Activated naive CD4-positive, alpha-beta T cell treated with anti-CD3 and anti-CD28 coated beads, Interleukin-2, amount 50 U/mL, for 24 hours (primary cell): Measurements from ENCODE around the gene DOCK10.

Experiments used
- H3K27ac Mint-ChIP-seq: one replicate; pipeline ENCODE4 v1.8.0; 2021; ENCODE audit warnings: mild to moderate bottlenecking, mixed read lengths
- H3K27me3 Mint-ChIP-seq: one replicate; pipeline ENCODE4 v1.8.0; 2021; ENCODE audit warnings: mixed read lengths
- H3K36me3 Mint-ChIP-seq: one replicate; pipeline ENCODE4 v1.8.0; 2021; ENCODE audit warnings: mixed read lengths
- H3K4me1 Mint-ChIP-seq: one replicate; pipeline ENCODE4 v1.8.0; 2021; ENCODE audit warnings: mixed read lengths
- H3K4me3 Mint-ChIP-seq: one replicate; pipeline ENCODE4 v1.8.0; 2021; ENCODE audit warnings: mild to moderate bottlenecking, mixed read lengths
- H3K9me3 Mint-ChIP-seq: one replicate; pipeline ENCODE4 v1.8.0; 2021; ENCODE audit warnings: mixed read lengths

DOCK10 gene

GRCh38 chr2:224982910-224983711 is 59.2 kb downstream of the DOCK10 start:
- no peaks in the 10 kb centered on the region for H3K27me3 Mint-ChIP-seq
- H3K4me3 Mint-ChIP-seq, result peak overlapping the region; percentile 75
- peaks cover 16% of the 10 kb centered on the region for H3K36me3 Mint-ChIP-seq
- no peaks in the 10 kb centered on the region for H3K9me3 Mint-ChIP-seq
- peak overlapping the region; percentile 98 for H3K27ac Mint-ChIP-seq
- H3K4me1 Mint-ChIP-seq, result peaks cover 90% of the 10 kb centered on the region

GRCh38 chr2:224982226-224982625 is 60.0 kb downstream of the DOCK10 start:
- Mint-ChIP-seq H3K36me3 (peaks cover 17% of the 10 kb centered on the region), H3K27ac (no peak overlapping the region), H3K4me3 (no peak overlapping the region), H3K27me3 (no peaks in the 10 kb centered on the region), H3K4me1 (peaks cover 90% of the 10 kb centered on the region), H3K9me3 (no peaks in the 10 kb centered on the region)

GRCh38 chr2:224976629-224977525 is 65.4 kb downstream of the DOCK10 start:
- Mint-ChIP-seq H3K4me1 (peaks cover 84% of the 10 kb centered on the region), H3K9me3 (no peaks in the 10 kb centered on the region)

DNA sequence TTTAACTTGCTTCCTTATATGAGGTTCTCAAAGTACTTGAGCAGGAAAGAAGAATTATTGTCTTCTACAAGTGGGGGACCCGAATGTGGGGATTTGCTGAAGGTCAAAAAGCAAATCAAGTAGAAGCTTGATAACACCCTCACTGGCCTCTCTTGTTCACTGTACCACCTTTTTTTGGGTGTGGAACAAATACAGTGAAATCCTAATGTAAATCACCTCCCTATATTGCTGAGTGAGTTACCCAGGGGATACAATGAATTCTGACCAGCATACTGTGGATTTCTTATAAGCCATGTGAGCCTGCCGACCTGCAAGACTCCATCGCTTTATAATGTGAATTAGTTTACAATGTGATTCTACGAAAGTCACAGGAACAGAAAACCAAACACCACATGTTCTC is 66.5 kb downstream of the DOCK10 start:
- H3K27ac Mint-ChIP-seq, result peak overlapping the region; percentile 59

More at GRCh38 chr2:224976629-224977525, 65.4 kb downstream of the DOCK10 start:
- Mint-ChIP-seq H3K36me3 (peaks cover 13% of the 10 kb centered on the region), H3K27ac (peak overlapping the region; percentile 70), H3K4me3 (no peak overlapping the region), H3K27me3 (no peaks in the 10 kb centered on the region)

DNA sequence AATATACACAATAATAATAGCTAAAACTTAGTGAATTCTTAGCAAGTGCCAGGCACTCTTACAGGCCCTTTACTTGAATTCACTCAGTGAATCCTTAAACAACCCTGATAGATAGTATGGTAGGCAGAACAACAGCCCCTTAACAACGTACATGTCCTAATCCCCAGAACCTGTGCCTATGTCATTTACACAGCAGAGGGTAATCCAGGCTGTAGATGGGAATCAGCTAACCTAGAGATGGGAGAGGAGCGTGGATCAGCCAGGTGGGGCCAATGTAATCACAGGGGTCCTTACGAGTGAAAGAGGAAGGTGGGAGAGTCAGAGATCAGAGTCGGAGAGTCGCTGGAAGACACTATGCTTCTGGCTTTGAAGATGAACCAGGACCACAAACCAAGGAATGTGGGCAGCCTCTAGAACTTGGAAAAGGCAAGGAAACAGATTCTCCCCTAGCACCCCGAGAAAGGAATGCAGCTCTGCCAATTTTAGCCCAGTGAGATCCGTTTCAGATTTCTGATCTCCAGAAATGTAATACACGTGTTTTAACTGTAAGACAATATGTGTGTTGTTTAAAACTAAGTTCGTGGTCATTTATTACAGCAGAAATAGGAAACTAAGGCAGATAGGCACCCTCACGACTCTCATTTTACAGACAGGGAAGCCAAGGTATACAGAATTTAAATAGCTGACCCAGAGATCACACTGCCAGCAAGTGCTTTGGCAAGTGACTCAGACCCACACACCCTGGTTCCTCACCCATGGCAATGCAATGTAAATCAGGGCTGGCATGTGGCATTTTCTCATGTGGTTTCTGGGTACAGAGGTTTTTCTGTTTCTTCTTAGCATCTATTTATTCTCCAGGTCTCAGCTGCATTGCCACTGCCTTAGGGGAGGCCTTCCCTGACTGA is 68.9 kb downstream of the DOCK10 start:
- H3K27me3 Mint-ChIP-seq, result no peaks in the 10 kb centered on the region
- peak overlapping the region; percentile 13 for H3K27ac Mint-ChIP-seq
- H3K36me3 Mint-ChIP-seq, result peaks cover 8% of the 10 kb centered on the region
- H3K4me3 Mint-ChIP-seq, result no peak overlapping the region
- no peaks in the 10 kb centered on the region for H3K9me3 Mint-ChIP-seq
- H3K4me1 Mint-ChIP-seq, result peaks cover 92% of the 10 kb centered on the region

More for the DNA sequence above, 66.5 kb downstream of the DOCK10 start:
- Mint-ChIP-seq H3K9me3 (no peaks in the 10 kb centered on the region), H3K4me3 (no peak overlapping the region), H3K4me1 (peaks cover 84% of the 10 kb centered on the region), H3K36me3 (peaks cover 13% of the 10 kb centered on the region), H3K27me3 (no peaks in the 10 kb centered on the region)

DNA sequence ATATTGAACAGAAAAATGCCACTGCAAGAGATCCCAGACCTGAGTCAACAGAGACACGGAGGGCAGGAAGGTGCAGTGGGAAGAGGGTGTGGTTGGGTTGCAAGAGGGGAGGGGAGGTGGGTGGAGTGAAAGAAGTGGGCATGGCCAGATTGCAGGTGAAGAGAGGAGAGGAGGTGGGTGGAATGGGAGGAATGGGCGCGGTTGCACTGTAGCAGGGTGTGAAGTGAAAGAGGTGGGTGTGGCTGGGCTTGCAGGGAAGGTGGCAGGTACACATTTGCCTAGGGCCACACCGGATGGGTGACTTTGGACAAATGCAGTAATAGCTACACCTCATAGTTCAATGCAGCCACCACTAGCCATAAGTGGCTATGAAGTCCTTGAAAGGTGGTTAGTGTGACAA is 71.1 kb downstream of the DOCK10 start:
- no peaks in the 10 kb centered on the region for H3K27me3 Mint-ChIP-seq
- no peak overlapping the region for H3K4me3 Mint-ChIP-seq
- H3K9me3 Mint-ChIP-seq, result no peaks in the 10 kb centered on the region
- peak overlapping the region; percentile 38 for H3K27ac Mint-ChIP-seq
- peaks cover 84% of the 10 kb centered on the region for H3K4me1 Mint-ChIP-seq
- peaks cover 6% of the 10 kb centered on the region for H3K36me3 Mint-ChIP-seq

- no peaks in the 10 kb centered on the region for H3K27me3 Mint-ChIP-seq
- H3K36me3 Mint-ChIP-seq, result peaks cover 6% of the 10 kb centered on the region
- H3K4me1 Mint-ChIP-seq, result peaks cover 84% of the 10 kb centered on the region
- H3K9me3 Mint-ChIP-seq, result no peaks in the 10 kb centered on the region
- H3K27ac Mint-ChIP-seq, result peak overlapping the region; percentile 68
- H3K4me3 Mint-ChIP-seq, result peak overlapping the region; percentile 56
Observed at GRCh38 chr2:224970311-224970710, 72.0 kb downstream of the DOCK10 start.

- peak overlapping the region; percentile 96 for H3K27ac Mint-ChIP-seq
- H3K4me3 Mint-ChIP-seq, result peak overlapping the region; percentile 56
- H3K4me1 Mint-ChIP-seq, result peaks cover 84% of the 10 kb centered on the region
- H3K36me3 Mint-ChIP-seq, result peaks cover 6% of the 10 kb centered on the region
- H3K27me3 Mint-ChIP-seq, result no peaks in the 10 kb centered on the region
- H3K9me3 Mint-ChIP-seq, result no peaks in the 10 kb centered on the region
Observed at GRCh38 chr2:224969633-224970260, 72.5 kb downstream of the DOCK10 start.

DNA sequence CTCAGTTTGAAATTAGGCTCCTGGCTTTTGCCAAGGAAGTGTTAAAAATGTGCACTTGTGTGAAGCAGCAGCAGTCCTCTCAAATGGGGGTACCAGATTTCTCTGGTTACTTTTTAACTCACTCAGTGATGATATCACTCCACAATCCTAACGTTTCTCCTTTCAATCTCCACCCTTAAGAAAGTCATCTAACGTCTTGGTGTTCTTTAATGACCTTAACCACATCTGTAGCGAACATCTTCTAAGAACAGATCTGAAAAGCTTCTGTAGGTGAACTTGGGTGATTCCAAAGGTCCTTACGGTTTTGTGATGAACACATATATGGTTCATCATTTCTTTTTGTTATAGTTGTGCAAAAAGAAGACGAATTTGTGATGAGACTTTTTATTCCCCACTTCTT is 73.2 kb downstream of the DOCK10 start:
- peak overlapping the region; percentile 56 for H3K4me3 Mint-ChIP-seq

GRCh38 chr2:224968051-224968450 is 74.2 kb downstream of the DOCK10 start:
- peaks cover 83% of the 10 kb centered on the region for H3K4me1 Mint-ChIP-seq
- H3K27me3 Mint-ChIP-seq, result no peaks in the 10 kb centered on the region
- peak overlapping the region; percentile 46 for H3K27ac Mint-ChIP-seq
- H3K4me3 Mint-ChIP-seq, result no peak overlapping the region
- H3K9me3 Mint-ChIP-seq, result no peaks in the 10 kb centered on the region
- H3K36me3 Mint-ChIP-seq, result peaks cover 8% of the 10 kb centered on the region

More for the DNA sequence above, 73.2 kb downstream of the DOCK10 start:
- Mint-ChIP-seq H3K36me3 (peaks cover 6% of the 10 kb centered on the region), H3K9me3 (no peaks in the 10 kb centered on the region), H3K27me3 (no peaks in the 10 kb centered on the region), H3K4me1 (peaks cover 85% of the 10 kb centered on the region), H3K27ac (peak overlapping the region; percentile 96)

DNA sequence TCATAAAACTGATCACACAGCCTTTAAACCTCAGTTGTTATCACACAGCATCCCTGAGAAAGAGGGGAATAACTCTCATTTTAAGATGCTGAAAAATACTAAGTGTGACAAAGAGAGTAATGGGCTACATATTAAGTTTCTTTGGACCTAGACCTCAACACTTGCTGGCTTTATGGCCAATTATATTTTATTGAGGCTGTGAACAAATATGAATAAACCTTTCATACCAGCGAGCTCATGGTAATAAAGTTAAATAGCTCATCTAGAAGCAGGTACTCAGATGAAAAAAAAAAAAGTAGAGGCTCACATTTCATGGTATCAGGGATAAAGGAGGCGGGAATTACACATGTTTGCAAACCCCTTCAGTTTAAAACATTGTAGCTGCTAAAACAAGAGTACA is 75.7 kb downstream of the DOCK10 start:
- H3K4me3 Mint-ChIP-seq, result no peak overlapping the region
- no peaks in the 10 kb centered on the region for H3K9me3 Mint-ChIP-seq
- H3K27ac Mint-ChIP-seq, result no peak overlapping the region
- H3K36me3 Mint-ChIP-seq, result peaks cover 13% of the 10 kb centered on the region
- no peaks in the 10 kb centered on the region for H3K27me3 Mint-ChIP-seq
- H3K4me1 Mint-ChIP-seq, result peaks cover 86% of the 10 kb centered on the region

DNA sequence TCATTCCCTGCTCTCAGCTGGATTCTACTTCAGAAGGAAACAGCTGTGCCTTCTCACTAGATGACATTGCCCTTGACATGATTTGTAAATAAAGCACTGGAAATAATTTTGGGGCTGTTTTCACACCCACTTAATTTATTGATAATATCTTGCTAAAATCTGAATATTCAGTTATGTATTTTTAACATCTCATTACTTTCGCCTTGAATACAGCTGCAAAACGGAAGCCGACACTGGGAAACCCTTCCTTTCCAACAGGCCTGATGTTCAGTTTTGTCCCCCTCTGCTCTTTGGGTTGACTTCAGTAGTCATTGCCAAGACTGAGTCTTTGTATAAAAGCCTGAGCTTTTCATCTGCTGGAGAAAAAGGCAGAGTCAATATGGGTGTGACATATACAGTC is 82.7 kb downstream of the DOCK10 start:
- no peaks in the 10 kb centered on the region for H3K27me3 Mint-ChIP-seq
- H3K4me3 Mint-ChIP-seq, result no peak overlapping the region
- H3K27ac Mint-ChIP-seq, result peak overlapping the region; percentile 73
- peaks cover 20% of the 10 kb centered on the region for H3K36me3 Mint-ChIP-seq
- H3K9me3 Mint-ChIP-seq, result no peaks in the 10 kb centered on the region
- H3K4me1 Mint-ChIP-seq, result peaks cover 88% of the 10 kb centered on the region

DNA sequence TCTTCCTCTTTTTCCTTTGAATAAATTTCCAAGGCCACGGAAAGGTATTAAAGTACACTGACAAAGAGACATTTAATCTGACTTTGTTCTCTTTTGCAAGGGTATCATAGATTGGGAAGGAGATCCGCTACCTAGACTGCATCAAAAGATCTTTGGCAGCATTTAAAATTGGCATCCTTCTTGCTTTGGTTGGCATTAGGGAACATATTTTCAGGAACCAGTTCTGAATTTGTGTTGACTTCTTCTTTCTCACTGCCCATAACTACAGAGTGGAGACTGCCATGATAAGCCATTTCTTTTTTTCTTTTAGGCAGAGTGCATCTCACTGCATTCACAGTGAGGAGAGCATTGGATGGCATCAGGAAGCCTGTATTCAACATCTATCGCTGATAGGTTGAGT is 83.4 kb downstream of the DOCK10 start:
- H3K4me3 Mint-ChIP-seq, result no peak overlapping the region

DNA sequence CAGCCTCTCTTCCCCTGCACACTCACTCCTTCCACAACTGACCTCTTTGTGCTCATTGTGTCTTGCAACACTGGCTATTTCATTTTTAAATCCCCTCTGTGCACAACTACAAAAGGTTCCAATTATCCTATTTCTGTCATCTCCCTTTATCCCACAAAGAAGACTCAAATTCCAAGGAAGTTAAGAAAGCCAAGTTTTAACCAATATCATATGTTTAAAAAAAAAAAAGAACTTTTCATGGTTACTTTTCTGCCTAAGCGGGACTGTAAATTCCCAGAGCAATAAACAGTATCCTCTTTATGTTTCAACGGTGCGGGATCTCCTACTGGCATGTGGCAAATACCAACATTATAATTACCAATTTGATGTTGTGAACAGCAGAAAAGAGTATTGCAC is 83.8 kb downstream of the DOCK10 start:
- Mint-ChIP-seq H3K27me3 (no peaks in the 10 kb centered on the region), H3K4me1 (peaks cover 90% of the 10 kb centered on the region), H3K9me3 (no peaks in the 10 kb centered on the region), H3K4me3 (no peak overlapping the region), H3K36me3 (peaks cover 19% of the 10 kb centered on the region), H3K27ac (peak overlapping the region; percentile 65)

More for the DNA sequence above, 83.4 kb downstream of the DOCK10 start:
- Mint-ChIP-seq H3K9me3 (no peaks in the 10 kb centered on the region), H3K27me3 (no peaks in the 10 kb centered on the region), H3K4me1 (peaks cover 88% of the 10 kb centered on the region), H3K27ac (peak overlapping the region; percentile 65), H3K36me3 (peaks cover 19% of the 10 kb centered on the region)
